GM18520 (cell line): ENCODE measurements around the gene ATF7IP.
"Not testable (repeated sequence)": the region's sequence is repeated elsewhere in the genome, so short reads cannot be mapped to it uniquely, and the experiment has no call there.

Experiments
- ATAC-seq: cut with Tn5 transposase; IDR thresholded peaks from one replicate; pipeline ENCODE4 v1.9.1; 2021; ENCODE audit not compliant: unreplicated experiment

Gene ATF7IP

GRCh38 chr12:14373217-14373616 is 7.7 kb downstream of the ATF7IP start:
- ATAC-seq = no peak

GRCh38 chr12:14379508-14379907 is 14.0 kb downstream of the ATF7IP start:
- no peak for ATAC-seq

GRCh38 chr12:14384783-14385638 is 19.5 kb downstream of the ATF7IP start:
- ATAC-seq = peak; percentile 85

- no peak for ATAC-seq
Measured at GRCh38 chr12:14387219-14387871, 21.9 kb downstream of the ATF7IP start.

DNA sequence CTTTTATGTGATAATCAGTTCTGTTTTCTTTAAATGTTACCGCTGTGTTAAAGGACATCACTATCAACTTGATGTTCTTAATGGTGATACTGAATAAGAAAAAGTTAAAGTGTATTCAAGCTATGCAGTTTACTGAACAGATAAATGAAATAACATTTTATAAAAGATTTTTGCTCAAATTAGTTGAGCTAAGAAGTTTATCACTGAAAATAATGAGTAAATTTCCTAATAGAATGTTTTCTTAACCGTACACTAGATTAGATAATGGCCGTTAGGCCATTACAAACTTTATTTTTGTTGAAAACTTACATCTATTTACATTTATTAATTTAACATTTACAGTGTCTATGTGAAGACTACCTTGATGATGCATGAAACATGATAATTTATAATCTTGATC is 25.0 kb downstream of the ATF7IP start:
- no peak for ATAC-seq

- ATAC-seq = peak; percentile 21
Measured at GRCh38 chr12:14390870-14391530, 25.5 kb downstream of the ATF7IP start.

- no peak for ATAC-seq
Measured at GRCh38 chr12:14393751-14394150, 28.3 kb downstream of the ATF7IP start.

- ATAC-seq = peak; percentile 36
Measured at GRCh38 chr12:14394317-14395073, 29.0 kb downstream of the ATF7IP start.

DNA sequence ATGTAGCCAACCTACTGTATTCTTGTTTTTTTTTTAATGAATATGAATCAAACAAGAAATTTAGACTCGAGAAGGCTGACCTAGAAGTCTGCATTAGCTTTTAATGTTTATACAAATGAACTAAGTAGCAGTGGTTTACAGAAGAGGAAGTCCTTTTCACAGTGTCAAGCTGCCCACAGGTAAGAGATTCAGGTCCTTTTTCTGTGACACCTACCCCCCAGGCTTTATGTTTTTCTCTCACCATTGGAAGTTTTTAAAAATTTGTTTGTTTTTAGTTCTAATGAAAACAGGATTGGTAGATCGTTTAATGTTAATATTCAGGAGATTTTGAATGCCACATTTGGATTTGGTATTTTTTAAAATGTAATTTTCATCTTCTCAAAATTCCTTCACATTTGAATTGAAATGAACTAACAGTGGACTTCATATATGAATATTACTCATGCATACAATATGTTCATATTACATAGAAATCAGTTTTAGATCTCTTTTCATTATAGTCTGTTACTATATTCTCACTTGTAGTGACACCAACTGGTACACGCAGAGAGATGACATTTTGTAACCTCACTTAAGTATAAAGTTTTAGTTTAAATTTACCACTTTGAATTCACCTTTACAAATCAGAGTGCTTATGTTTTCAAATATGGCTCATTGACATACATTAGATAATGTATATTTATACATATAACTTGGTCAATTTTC is 29.7 kb downstream of the ATF7IP start:
- ATAC-seq = peak; percentile 32

GRCh38 chr12:14396071-14396470 is 30.6 kb downstream of the ATF7IP start:
- peak; percentile 53 for ATAC-seq

DNA sequence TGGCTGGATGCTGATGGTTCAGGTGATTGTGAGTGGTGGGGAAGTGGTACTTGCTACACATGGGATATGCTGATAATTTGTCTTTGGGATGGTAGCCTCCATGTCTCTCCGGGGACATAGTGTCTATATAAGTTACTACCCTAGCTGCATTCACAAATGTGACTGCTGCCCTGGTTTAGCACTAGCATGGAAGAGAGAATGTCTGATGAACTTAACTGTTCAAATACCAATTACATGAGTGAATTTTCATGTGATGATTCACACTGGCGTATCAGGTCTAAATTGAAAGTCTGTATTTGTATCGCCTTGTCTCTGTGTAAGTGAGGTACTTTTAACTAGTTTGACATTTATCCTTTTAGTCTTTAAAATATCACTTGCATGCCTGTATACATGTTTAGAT is 34.4 kb downstream of the ATF7IP start:
- no peak for ATAC-seq

GRCh38 chr12:14400599-14400998 is 35.1 kb downstream of the ATF7IP start:
- ATAC-seq = peak; percentile 21

DNA sequence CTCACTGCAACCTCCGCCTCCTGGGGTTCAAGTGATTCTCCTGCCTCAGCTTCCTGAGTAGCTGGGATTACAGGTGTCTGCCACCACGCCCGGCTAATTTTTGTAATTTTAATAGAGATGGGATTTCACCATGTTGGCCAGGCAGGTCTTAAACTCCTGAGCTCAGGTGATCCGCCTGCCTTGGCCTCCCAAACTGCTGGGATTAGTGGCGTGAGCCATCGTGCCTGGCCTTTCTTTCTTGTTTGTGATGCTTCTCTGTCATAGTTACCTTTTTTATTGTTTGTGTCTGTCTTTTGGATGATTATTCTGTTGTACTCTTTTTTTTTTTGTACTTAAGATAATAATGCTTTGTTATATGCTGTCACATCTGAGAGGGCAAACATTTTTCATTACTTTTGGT is 35.8 kb downstream of the ATF7IP start:
- not testable (repeated sequence) for ATAC-seq

DNA sequence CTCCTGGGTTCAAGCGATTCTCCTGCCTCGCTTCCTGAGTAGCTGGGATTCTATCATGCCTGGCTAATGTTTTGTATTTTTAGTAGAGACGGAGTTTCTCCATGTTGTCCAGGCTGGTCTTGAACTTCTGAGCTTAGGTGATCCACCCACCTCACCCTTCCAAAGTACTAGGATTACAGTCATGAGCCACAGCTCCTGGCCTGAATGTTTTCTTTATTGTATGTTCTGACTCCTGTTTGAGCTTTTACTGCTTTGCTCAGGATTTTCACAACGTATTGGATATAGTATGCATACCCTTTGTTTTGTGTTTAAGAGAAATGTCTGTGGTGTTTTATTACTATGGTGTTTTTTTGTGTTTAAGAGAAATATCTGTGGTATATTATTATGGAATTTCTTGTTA is 37.2 kb downstream of the ATF7IP start:
- ATAC-seq = no peak

DNA sequence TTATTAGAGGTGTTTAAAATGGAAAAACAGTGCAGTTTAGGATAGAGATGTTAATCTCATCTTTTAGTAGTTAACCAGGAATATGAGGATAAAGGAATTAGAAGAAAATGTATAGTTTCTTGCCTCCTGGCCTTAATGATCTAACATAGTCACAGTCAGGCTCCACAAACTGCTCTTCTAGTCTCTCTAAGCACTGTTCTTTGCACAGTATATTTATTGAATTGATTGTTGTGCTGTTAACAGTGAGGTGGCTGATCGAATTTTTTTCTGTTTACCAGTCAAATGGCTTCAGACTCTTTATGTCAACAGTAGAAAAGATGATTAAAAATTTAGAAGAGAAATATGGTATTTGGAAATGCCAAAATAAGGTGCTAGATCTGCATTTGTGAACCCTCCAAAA is 37.8 kb downstream of the ATF7IP start:
- no peak for ATAC-seq

DNA sequence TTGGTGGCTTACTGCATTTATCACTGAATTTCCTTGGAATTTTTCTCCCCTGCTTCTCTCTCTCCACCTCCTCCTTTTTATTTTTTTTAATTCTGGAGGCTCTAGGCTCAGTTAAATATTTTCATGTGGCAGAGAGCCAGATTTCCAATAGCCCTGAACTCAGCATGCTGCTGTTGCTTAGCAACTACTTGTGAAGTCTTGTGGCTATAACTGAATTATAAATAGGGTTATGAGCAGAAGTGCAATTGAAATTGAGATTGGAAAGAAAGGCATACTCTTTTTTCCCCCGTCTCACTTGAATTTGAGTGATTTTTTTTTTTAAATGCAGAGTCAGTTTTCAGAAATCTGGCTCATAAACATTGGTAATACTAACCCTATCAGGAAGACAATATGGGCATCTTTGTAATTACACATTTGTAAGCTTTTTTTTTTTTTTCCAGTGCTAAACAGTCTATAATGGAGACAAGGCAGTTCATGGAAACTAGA is 38.3 kb downstream of the ATF7IP start:
- no peak for ATAC-seq

GRCh38 chr12:14405407-14405806 is 39.9 kb downstream of the ATF7IP start:
- ATAC-seq = not testable (repeated sequence)

DNA sequence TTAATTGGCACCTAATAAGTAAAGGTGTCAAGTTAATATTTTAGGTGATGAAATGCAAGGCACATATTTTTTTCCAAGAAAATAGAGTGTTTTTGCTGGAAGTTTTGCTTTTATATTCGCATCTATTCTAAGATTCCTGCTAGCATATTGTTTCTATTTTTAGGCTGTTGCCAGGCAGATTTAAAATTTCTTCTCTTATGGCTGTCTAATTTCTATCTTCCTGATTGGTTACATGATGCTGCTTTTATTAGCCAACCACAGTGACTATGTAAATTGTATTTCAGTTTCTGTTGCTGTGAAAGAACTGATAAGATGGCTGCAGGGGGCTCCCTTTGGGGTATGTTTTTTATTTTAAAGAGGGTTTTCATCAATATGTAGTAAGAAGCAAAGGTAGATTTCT is 42.7 kb downstream of the ATF7IP start:
- ATAC-seq = no peak

DNA sequence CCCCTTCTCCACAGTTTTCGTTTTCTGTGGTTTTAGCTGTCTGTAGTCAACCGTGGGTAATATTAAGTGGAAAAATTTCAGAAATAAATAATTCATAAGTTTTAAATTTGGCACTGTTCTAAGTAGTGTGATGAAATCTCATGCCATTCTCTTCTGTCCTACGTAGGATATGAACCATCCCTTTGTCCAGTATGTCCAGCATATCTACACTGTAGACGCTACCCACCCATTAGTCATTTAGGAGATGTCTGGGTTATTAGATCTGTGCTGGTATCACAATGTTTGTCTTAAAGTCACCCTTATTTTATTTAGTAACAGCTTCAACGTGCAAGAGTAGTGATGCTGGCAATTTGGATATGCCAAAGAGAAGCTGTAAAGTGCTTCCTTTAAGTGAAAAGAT is 44.7 kb downstream of the ATF7IP start:
- ATAC-seq = no peak

DNA sequence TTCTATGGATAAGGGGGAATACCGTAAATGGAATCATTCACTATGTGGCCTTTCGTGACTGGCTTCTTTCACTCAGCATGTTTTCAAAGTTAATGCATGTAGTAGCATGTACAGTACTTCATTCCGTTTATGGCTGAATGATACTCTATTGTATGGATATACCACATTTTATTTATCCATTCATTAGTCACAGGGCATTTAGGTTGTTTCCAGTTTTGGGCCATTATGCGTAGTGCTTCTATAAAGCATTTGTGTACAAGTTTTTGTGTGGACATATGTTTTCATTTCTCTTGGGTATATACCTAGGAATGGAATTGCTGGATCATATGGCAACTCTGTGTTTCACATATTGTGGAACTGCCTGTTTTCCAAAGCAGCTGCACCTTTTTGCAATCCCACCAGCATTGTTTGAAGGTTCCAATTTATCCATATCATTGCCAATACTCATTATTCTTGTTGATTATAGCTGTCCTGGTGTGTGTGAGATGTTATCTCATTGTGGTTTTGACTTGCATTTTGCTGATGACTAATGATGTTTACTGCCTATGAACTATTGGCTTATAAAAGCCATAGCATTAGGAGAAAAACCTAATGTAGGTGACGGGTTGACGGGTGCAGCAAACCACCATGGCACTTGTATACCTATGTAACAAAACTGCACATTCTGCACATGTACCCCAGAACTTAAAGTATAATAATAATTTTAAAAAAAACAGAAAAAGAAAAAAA is 45.5 kb downstream of the ATF7IP start:
- no peak for ATAC-seq
